Measurements from ENCODE around the gene DDX55. TPM values are rescaled to one million over a fixed set of nuclear protein-coding genes. Genes with fewer than 3 reads are reported as not detected.

The DDX55 gene
- total and polyA plus RNA-seq, 9 donors = 12.0 to 26.6 (median 18.3) TPM

GRCh38 chr12:123648401-123648800 lies 46.5 kb downstream of the DDX55 start:
- no peaks in the 10 kb centered on the region for H3K27me3 ChIP-seq
- TF ChIP-seq POLR2A (IDR thresholded peaks at IDR 0.05) = no peak
- TF ChIP-seq, protein P1, sequence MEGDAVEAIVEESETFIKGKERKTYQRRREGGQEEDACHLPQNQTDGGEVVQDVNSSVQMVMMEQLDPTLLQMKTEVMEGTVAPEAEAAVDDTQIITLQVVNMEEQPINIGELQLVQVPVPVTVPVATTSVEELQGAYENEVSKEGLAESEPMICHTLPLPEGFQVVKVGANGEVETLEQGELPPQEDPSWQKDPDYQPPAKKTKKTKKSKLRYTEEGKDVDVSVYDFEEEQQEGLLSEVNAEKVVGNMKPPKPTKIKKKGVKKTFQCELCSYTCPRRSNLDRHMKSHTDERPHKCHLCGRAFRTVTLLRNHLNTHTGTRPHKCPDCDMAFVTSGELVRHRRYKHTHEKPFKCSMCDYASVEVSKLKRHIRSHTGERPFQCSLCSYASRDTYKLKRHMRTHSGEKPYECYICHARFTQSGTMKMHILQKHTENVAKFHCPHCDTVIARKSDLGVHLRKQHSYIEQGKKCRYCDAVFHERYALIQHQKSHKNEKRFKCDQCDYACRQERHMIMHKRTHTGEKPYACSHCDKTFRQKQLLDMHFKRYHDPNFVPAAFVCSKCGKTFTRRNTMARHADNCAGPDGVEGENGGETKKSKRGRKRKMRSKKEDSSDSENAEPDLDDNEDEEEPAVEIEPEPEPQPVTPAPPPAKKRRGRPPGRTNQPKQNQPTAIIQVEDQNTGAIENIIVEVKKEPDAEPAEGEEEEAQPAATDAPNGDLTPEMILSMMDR (IDR thresholded peaks at IDR 0.05) = no peak
- TF ChIP-seq EP300 (IDR thresholded peaks at IDR 0.05) = no peak
- no peaks in the 10 kb centered on the region for H3K36me3 ChIP-seq

GRCh38 chr12:123654129-123654701 lies 52.3 kb downstream of the DDX55 start:
- TF ChIP-seq EP300 (IDR thresholded peaks at IDR 0.05) = no peak
- TF ChIP-seq POLR2A (IDR thresholded peaks at IDR 0.05) = no peak
- H3K27ac ChIP-seq = no peak overlapping the region
- no peaks in the 10 kb centered on the region for H3K9me3 ChIP-seq
- H3K27me3 ChIP-seq = no peaks in the 10 kb centered on the region
- WGBS, 3 donors = 90 to 94% (median 94%) methylated on average over 4 of the region's 4 CpGs
- no peak for DNase-seq
- H3K36me3 ChIP-seq = no peaks in the 10 kb centered on the region
- intact Hi-C loops (cut with DNase I) = no loop called here
- no peaks in the 10 kb centered on the region for H3K4me1 ChIP-seq (ENCODE audit: insufficient read depth)
- H3K4me3 ChIP-seq = no peak overlapping the region

More at GRCh38 chr12:123648401-123648800, 46.5 kb downstream of the DDX55 start:
- H3K27ac ChIP-seq = no peak overlapping the region
- DNase-seq = no peak
- intact Hi-C loops (cut with DNase I) = no loop called here
- H3K9me3 ChIP-seq = no peaks in the 10 kb centered on the region
- no peak overlapping the region for H3K4me3 ChIP-seq
- no peaks in the 10 kb centered on the region for H3K4me1 ChIP-seq (ENCODE audit: insufficient read depth)
- WGBS, 3 donors = 91 to 92% (median 92%) methylated on average over 5 of the region's 5 CpGs

DNA sequence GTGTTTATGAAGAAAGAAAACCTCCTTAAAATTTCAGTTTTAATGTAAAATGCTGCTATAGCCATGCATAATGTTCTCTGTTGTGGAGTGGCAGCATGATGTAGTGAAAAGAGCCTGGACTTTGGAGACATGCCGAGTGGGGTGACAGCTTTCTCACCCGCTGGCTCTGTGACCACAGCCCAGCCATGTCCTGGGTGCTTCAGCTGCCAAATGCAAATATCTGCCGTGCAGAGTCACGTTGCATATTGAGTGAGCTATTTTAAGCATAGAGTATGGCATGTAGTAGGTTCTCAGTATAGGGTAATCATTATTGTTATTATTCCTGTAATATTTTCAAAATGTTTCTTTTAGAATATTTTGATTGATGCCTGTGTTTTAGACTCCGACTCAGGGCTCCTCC lies 53.5 kb downstream of the DDX55 start:
- Histone ChIP-seq H3K27me3 (no peaks in the 10 kb centered on the region), H3K36me3 (no peaks in the 10 kb centered on the region), H3K9me3 (no peaks in the 10 kb centered on the region), H3K4me1 (ENCODE audit: insufficient read depth) (no peaks in the 10 kb centered on the region), H3K27ac (no peak overlapping the region), H3K4me3 (no peak overlapping the region)
- intact Hi-C loops (cut with DNase I) = no loop called here
- no peak for DNase-seq
- WGBS, 3 donors = 80 to 89% (median 83%) methylated on average over 5 of the region's 5 CpGs
- TF ChIP-seq EP300 (IDR thresholded peaks at IDR 0.05) = no peak
- no peak for TF ChIP-seq POLR2A (IDR thresholded peaks at IDR 0.05)
- TF ChIP-seq, protein P1 (IDR thresholded peaks at IDR 0.05) = no peak

- 76 to 83% (median 79%) methylated on average over 4 of the region's 4 CpGs for WGBS, 3 donors
- no peaks in the 10 kb centered on the region for H3K4me1 ChIP-seq (ENCODE audit: insufficient read depth)
- H3K27ac ChIP-seq = no peak overlapping the region
- intact Hi-C loops (cut with DNase I) = no loop called here
- H3K36me3 ChIP-seq = no peaks in the 10 kb centered on the region
- H3K4me3 ChIP-seq = no peak overlapping the region
- no peaks in the 10 kb centered on the region for H3K27me3 ChIP-seq
- DNase-seq = no peak
- TF ChIP-seq, protein P1 (IDR thresholded peaks at IDR 0.05) = no peak
- TF ChIP-seq POLR2A (IDR thresholded peaks at IDR 0.05) = no peak
- no peak for TF ChIP-seq EP300 (IDR thresholded peaks at IDR 0.05)
- no peaks in the 10 kb centered on the region for H3K9me3 ChIP-seq
Measured at GRCh38 chr12:123656392-123656791, 54.5 kb downstream of the DDX55 start.

DNA sequence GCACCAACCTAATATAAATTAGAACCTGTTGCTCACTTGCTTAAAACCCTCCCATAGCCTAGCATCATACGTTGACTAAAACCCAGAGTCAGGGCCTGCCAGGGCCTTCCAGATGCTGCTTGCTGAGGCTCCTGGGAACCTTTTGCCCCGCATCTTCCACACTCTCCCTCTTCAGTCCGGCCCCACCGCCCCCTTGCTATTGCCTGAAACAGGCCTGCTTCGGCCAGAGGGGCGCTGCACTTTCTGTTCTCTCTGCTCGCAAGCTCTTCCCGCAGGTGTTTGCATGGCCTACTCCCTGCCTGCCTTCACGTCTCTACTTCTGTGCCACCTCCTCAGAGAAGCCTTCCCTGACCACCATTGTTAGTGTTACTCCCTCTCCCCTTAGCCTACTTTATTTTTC lies 55.3 kb downstream of the DDX55 start:
- no peak for DNase-seq
- Histone ChIP-seq H3K36me3 (no peaks in the 10 kb centered on the region), H3K9me3 (no peaks in the 10 kb centered on the region), H3K27me3 (no peaks in the 10 kb centered on the region), H3K4me1 (ENCODE audit: insufficient read depth) (no peaks in the 10 kb centered on the region), H3K4me3 (no peak overlapping the region), H3K27ac (no peak overlapping the region)
- TF ChIP-seq, protein P1 (IDR thresholded peaks at IDR 0.05) = no peak
- no peak for TF ChIP-seq POLR2A (IDR thresholded peaks at IDR 0.05)
- no peak for TF ChIP-seq EP300 (IDR thresholded peaks at IDR 0.05)
- 82 to 91% (median 89%) methylated on average over 9 of the region's 9 CpGs for WGBS, 3 donors
- intact Hi-C loops (cut with DNase I) = no loop called here
